Left ventricle myocardium inferior (tissue), 1 donor: ENCODE data around the gene PIK3CD. TPM values are rescaled to one million over a fixed set of nuclear protein-coding genes. Genes with fewer than 3 reads are reported as not detected.

Experiments
- DNase-seq: peaks from one replicate; pipeline ENCODE4 v3.0.0-alpha.2; 2020
- H3K27ac ChIP-seq: fragments of 200-600 bp; replicated peaks from 2 replicates; pipeline ENCODE4 v1.8.0; 2021
- H3K27me3 ChIP-seq: fragments of 200-600 bp; 2 replicates; pipeline ENCODE4 v1.8.0; 2021; ENCODE audit warnings: low read depth
- H3K36me3 ChIP-seq: fragments of 200-600 bp; 2 replicates; pipeline ENCODE4 v1.8.0; 2021
- H3K4me1 ChIP-seq: fragments of 200-600 bp; 2 replicates; pipeline ENCODE4 v1.8.0; 2021
- H3K4me3 ChIP-seq: fragments of 200-600 bp; 2 replicates; pipeline ENCODE4 v1.8.0; 2021; ENCODE audit warnings: mild to moderate bottlenecking, moderate library complexity
- H3K9me3 ChIP-seq: fragments of 200-600 bp; replicated peaks from 2 replicates; pipeline ENCODE4 v1.8.0; 2021
- intact Hi-C: fragments of 100-400 bp; cut with micrococcal nuclease; formaldehyde crosslinking; loops from one replicate; pipeline ENCODE4 v1.11.0; 2022
- total RNA-seq: library from RNA; stranded (reverse); fragmentation: NEBNext Ultra II Directional; extraction: Animal tissue kit (Norgen Biotek cat#: 25700); gene quantifications from one replicate; pipeline ENCODE4 v1.2.1, GENCODE V29; 2021
- TF ChIP-seq, protein P1 (sequence below): fragments of 200-600 bp; IDR thresholded peaks from 2 replicates; pipeline ENCODE4 v1.8.0; 2021; ENCODE audit warnings: antibody characterized with exemption, mild to moderate bottlenecking, borderline replicate concordance
- donor health status: DM: no; HTN: yes; CAD: no; lungs with severe emphysema.

PIK3CD gene
- total RNA-seq, 1 donor from 2014 or later = 2.6 TPM

DNA sequence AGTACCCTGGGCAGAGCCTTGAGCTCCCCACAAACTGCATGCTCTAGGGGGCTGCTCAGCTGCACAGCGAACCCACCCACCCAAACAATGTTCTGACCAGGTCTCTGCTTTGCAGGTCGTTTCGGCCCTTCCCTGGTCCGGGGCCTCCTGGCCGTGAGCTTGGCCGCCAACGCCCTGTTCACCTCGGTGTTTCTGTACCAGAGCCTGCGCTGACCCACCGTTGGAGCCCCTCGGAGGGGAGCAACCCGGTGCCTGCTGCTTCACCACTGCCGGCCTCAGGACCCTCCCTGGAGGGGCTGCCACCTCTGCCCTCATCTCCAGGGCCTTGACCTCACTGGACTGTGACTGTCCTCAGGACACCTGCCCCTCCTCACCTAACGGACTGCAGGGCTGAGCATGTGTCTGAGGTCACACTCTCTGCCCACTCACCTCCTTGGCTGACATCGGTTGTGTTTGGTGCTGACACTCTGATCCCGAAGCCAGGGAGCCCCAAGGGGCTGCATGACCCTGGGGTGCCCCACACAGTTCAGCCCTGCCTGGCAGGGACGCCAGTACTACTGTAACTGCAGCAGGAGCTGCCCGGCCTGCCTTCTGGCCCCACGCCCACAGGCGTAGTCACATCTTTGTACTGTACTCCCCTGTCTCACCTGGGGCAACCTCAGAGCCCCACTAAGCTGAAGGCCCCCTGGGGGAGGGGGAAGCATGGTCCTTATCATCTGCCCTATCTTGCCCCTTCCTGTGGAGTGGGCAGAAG is 38.5 kb upstream of the PIK3CD start:
- Histone ChIP-seq H3K36me3 (peaks cover 52% of the 10 kb centered on the region), H3K27me3 (peaks cover 8% of the 10 kb centered on the region), H3K27ac (no peak overlapping the region), H3K9me3 (no peaks in the 10 kb centered on the region), H3K4me3 (no peak overlapping the region), H3K4me1 (peaks cover 12% of the 10 kb centered on the region)
- TF ChIP-seq, protein P1, sequence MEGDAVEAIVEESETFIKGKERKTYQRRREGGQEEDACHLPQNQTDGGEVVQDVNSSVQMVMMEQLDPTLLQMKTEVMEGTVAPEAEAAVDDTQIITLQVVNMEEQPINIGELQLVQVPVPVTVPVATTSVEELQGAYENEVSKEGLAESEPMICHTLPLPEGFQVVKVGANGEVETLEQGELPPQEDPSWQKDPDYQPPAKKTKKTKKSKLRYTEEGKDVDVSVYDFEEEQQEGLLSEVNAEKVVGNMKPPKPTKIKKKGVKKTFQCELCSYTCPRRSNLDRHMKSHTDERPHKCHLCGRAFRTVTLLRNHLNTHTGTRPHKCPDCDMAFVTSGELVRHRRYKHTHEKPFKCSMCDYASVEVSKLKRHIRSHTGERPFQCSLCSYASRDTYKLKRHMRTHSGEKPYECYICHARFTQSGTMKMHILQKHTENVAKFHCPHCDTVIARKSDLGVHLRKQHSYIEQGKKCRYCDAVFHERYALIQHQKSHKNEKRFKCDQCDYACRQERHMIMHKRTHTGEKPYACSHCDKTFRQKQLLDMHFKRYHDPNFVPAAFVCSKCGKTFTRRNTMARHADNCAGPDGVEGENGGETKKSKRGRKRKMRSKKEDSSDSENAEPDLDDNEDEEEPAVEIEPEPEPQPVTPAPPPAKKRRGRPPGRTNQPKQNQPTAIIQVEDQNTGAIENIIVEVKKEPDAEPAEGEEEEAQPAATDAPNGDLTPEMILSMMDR = no peak
- no peak for DNase-seq
- intact Hi-C loops = no loop called here

DNA sequence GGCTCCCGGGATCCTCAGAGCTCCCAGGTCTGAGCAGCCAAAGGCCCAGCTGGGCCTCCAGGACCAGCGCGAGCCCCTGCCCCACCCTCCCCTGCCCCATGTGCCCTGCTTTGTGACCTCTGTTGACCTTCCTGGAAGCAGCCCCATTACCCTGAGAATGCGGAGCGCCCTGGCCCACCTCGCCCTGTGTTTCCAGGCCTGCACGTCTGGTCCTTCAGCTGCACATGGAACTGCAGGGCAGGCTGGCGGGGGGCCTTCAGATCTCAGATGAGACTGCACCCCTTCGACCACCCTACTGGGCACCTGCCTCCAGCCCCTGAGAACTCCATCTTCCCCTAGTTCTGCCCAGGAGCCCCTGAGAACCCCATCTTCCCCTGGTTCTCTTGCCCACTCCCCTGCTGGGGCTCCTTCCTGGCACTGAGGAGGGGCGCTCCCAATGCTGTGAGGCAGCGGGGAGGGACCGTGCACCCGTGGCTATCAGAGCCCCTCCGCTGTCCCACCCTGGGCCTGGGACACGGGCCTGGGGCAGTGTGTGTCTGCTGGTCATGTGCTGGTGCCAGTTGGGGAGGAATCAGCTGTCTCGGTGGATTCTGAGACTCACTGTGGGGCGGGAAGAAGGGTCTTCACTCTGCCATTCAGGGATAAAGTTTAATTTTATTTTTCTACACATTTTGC is 37.8 kb upstream of the PIK3CD start:
- H3K36me3 ChIP-seq = peaks cover 45% of the 10 kb centered on the region
- H3K27me3 ChIP-seq = peaks cover 15% of the 10 kb centered on the region
- intact Hi-C loops = no loop called here
- H3K4me3 ChIP-seq = no peak overlapping the region
- no peak for DNase-seq
- peaks cover 12% of the 10 kb centered on the region for H3K4me1 ChIP-seq
- no peak overlapping the region for H3K27ac ChIP-seq
- TF ChIP-seq, protein P1 = no peak
- H3K9me3 ChIP-seq = no peaks in the 10 kb centered on the region

DNA sequence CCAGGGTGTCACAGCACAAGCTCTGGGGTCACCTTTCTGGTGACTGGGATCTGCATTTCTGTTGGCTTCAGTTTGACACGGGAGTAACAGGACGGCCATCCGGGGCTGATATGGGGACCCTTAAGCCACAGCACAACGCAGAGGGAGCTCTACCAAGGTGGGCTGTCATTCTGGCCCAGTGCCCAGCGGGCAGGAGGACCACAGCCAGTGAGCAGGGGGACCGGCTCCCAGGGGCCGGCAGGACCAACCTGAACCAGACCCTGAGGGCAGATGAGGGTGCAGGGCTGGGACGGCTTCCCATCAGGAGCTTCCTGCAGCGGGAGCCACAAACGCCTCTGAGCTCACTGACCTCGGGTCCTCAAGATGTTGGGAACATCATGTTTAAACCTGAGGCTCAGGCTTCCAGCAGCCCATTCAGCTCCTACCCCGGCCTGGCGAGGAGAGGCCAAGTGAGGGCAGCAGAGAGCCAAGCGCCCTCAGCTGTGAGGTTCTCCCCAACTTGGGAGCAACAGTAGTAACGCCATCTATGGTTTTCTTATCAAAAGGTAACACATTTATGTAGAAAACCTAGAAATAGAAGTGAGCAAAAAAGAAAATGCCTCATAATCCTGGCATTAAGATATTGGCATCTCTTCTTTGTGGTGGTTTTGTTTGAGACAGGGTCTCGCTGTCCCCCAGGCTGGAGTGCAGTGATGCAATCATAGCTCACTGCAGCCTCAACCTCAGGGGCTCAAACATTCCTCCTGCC is 36.0 kb upstream of the PIK3CD start:
- Histone ChIP-seq H3K27ac (no peak overlapping the region), H3K9me3 (no peaks in the 10 kb centered on the region), H3K36me3 (peaks cover 29% of the 10 kb centered on the region), H3K4me3 (no peak overlapping the region), H3K4me1 (peaks cover 2% of the 10 kb centered on the region), H3K27me3 (peaks cover 32% of the 10 kb centered on the region)
- DNase-seq = no peak
- intact Hi-C loops = no loop called here
- TF ChIP-seq, protein P1 = peak; percentile 67

DNA sequence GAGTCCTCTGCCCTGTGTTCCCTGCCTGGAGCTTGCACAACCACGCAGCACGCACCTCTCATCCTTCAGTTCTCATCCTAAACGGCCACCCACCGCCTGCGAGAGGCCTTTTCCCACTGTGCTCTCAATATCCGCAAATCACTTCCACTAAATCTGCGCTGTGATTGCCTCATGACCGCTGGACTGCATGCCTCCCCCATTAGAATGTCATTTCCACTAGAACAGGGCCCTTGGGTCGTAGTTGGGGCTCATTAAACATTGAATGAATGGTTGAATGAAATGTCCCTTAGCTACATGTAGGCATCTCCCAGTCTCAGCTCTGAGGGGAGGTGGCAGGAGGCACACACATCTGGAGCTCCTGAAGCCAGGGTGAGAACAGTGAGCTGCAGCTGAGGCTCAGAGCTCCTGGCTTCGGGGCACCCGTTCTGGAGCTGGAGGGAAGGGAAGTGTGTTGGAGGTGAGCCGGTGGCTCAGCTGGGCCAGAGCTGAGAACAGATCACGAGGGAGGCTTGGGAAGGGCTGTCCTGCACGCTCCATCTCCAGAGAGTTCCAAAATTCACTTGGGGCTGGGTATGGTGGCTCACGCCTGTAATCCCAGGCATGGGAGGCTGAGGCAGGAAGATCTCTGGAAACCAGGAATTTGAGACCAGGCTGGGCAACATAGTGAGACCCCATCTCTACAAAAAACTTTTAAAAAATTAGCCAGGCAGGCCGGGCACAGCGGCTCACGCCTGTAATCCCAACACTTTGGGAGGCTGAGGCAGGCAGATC is 32.4 kb upstream of the PIK3CD start:
- Histone ChIP-seq H3K9me3 (no peaks in the 10 kb centered on the region), H3K27ac (no peak overlapping the region), H3K27me3 (peaks cover 62% of the 10 kb centered on the region), H3K36me3 (no peaks in the 10 kb centered on the region), H3K4me3 (no peak overlapping the region), H3K4me1 (no peaks in the 10 kb centered on the region)
- intact Hi-C loops = no loop called here
- TF ChIP-seq, protein P1 = no peak
- no peak for DNase-seq

DNA sequence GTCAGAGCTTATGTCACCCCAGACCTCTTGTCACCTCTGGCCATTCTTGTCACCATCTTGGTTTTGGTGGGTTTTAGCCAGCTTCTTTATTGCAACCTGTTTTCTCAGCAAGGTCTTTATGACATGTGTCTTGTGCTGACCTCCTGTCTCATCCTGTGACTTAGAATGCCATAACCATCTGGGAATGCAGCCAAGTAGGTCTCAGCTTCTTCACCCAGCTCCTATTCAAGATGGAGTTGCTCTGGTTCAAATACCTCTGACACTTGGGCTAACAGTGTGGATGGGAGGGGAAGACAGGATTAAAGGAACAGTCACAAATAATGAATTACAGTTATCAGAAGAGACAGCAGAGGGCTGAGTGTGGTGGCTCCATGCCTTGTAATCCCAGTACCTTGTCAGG is 30.5 kb upstream of the PIK3CD start:
- TF ChIP-seq, protein P1 = no peak
- peaks cover 80% of the 10 kb centered on the region for H3K27me3 ChIP-seq

More for the DNA sequence above, 30.5 kb upstream of the PIK3CD start:
- H3K27ac ChIP-seq = no peak overlapping the region
- no peaks in the 10 kb centered on the region for H3K4me1 ChIP-seq
- H3K36me3 ChIP-seq = no peaks in the 10 kb centered on the region
- DNase-seq = no peak
- no peak overlapping the region for H3K4me3 ChIP-seq
- intact Hi-C loops = no loop called here
- no peaks in the 10 kb centered on the region for H3K9me3 ChIP-seq
